ENCODE results near the gene KLLN.

KLLN gene

DNA sequence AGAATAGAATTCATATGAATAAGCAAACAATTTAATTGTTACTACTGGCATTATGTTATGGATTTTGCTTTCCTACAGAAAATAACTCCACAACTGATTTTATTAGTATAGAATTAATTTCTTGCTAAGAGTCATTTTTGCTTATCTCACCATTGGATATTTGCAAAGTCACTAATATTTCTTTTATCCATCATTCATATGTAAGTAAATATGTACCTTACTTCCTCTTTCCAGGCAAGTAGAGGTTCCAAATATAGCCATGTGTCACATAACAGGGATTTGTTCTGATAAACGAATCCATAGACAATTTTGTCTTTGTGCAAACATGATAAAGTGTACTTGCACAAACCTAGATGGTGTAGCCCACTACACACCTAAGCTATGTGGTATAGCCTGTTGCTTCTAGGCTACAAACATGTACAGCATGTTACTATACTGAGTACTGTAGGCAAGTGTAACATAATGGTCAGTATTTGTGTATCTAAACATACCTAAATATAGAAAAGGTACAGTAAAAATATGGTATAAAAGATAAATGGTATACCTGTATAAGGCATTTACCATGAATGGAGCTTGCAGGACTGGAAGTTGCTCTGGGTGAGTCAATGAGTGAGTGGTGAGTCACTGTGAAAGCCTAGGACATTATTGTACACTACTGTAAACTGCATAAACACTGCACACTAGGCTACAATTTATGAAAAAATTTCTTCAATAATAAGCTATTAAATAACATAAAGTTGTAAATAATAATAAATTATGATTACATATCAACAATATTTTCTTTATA is 18.3 kb downstream of the KLLN start:
- Histone ChIP-seq H3K27me3 (no peaks in the 10 kb centered on the region), H3K4me3 (ENCODE audit: low read depth, low read length) (no peak overlapping the region), H3K9me3 (no peaks in the 10 kb centered on the region), H3K36me3 (no peaks in the 10 kb centered on the region), H3K4me1 (no peaks in the 10 kb centered on the region)
- TF ChIP-seq, protein P1, sequence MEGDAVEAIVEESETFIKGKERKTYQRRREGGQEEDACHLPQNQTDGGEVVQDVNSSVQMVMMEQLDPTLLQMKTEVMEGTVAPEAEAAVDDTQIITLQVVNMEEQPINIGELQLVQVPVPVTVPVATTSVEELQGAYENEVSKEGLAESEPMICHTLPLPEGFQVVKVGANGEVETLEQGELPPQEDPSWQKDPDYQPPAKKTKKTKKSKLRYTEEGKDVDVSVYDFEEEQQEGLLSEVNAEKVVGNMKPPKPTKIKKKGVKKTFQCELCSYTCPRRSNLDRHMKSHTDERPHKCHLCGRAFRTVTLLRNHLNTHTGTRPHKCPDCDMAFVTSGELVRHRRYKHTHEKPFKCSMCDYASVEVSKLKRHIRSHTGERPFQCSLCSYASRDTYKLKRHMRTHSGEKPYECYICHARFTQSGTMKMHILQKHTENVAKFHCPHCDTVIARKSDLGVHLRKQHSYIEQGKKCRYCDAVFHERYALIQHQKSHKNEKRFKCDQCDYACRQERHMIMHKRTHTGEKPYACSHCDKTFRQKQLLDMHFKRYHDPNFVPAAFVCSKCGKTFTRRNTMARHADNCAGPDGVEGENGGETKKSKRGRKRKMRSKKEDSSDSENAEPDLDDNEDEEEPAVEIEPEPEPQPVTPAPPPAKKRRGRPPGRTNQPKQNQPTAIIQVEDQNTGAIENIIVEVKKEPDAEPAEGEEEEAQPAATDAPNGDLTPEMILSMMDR (IDR thresholded peaks at IDR 0.05; ENCODE audit: low read depth, low read length) = no peak
- no peak for DNase-seq

DNA sequence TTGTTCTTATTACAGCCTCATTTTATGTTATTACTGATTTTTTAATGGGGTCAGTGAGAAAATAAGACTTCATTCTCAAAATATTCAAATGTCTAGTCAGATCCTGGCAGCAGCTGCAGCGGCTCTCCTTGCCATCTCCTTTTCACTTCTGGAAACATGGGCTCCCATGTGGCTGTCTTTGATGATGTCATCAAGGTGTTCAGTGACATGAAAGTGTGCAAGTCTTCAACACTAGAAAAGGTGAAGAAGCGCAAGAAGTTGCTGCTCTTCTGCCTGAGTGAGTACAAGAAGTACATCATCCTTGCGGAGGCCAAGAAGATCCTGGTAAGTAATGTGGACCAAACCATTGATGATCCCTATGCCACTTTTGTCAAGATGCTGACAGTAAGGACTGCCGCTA is 19.6 kb downstream of the KLLN start:
- no peaks in the 10 kb centered on the region for H3K27me3 ChIP-seq
- no peaks in the 10 kb centered on the region for H3K36me3 ChIP-seq
- H3K4me1 ChIP-seq = no peaks in the 10 kb centered on the region
- H3K4me3 ChIP-seq (ENCODE audit: low read depth, low read length) = no peak overlapping the region
- no peak for DNase-seq
- TF ChIP-seq, protein P1 (IDR thresholded peaks at IDR 0.05; ENCODE audit: low read depth, low read length) = no peak
- no peaks in the 10 kb centered on the region for H3K9me3 ChIP-seq

DNA sequence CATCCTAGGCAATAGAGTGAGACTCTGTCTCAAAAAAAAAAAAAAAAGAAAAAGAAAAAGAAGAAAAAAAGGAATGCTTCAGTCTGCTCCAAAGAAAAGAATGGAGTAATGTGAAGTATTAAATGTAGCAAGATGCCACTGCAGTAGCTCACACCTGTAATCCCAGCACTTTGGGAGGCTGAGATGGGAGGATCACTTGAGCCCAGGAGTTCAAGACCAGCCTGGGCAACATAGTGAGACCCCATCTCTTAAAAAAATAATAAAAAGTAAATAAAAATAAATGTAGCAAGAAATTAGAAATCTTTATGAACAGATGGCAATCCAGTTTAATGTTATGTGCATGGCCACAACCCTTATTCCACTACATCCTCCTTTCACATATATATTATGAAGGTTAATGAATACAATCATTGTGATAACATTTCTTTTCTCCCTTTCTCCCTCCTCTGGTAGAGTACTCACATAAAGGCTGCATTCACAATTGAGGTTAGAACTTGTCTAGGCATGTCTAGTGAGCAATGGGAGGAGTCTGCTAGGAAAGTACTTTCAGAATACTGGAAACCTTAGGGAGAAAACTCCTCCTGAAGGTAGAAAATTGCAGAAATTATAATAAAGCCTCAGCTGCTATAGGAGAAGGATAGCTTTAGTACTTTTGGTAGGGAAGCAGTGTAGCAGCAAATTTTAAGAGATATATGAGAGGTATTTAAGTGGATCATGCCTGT is 20.4 kb downstream of the KLLN start:
- no peaks in the 10 kb centered on the region for H3K9me3 ChIP-seq
- DNase-seq = no peak
- TF ChIP-seq, protein P1 (IDR thresholded peaks at IDR 0.05; ENCODE audit: low read depth, low read length) = no peak
- no peaks in the 10 kb centered on the region for H3K27me3 ChIP-seq
- H3K36me3 ChIP-seq = no peaks in the 10 kb centered on the region
- no peak overlapping the region for H3K4me3 ChIP-seq (ENCODE audit: low read depth, low read length)
- no peaks in the 10 kb centered on the region for H3K4me1 ChIP-seq

DNA sequence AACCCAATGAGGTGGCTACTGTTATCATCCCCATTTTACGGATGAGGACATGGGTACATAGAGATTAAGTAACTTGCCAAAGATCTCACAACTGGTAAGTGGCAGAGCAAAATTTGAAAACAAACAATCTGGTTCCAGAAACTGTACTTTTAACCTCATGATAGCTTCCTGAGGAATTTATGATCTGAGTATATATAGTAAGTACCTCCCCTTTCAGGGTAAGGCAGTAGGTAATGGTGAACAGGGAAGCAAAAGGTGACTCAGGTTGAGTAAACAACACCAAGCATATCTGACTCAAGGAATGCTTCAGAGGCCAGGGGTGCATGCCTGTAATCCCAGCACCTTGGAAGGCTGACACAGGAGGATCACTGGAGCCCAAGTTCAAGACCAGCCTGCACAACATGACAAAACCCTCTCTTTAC is 21.1 kb downstream of the KLLN start:
- H3K9me3 ChIP-seq = no peaks in the 10 kb centered on the region
- no peak overlapping the region for H3K4me3 ChIP-seq (ENCODE audit: low read depth, low read length)
- H3K27me3 ChIP-seq = no peaks in the 10 kb centered on the region
- TF ChIP-seq, protein P1 (IDR thresholded peaks at IDR 0.05; ENCODE audit: low read depth, low read length) = no peak
- H3K36me3 ChIP-seq = no peaks in the 10 kb centered on the region
- no peak for DNase-seq
- H3K4me1 ChIP-seq = no peaks in the 10 kb centered on the region

DNA sequence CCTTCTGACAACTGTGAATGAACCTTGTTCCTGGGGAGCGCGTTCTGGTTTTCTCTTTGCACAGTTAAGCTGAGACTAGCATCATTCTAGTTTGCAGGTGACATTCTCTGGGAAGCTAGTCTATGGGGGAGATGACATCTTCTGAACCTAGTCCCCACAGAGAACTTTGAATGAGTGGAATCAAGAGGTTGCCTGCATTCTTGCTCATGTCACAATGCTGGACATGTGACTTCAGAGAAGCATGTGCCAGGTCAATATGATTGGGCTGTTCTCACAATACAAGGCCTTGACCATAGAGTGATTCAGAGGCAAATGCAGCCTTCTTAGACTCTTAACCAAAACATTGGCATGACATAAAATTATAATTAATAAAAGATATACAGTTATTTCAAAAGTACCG is 22.1 kb downstream of the KLLN start:
- Histone ChIP-seq H3K27me3 (no peaks in the 10 kb centered on the region), H3K4me1 (no peaks in the 10 kb centered on the region)
- TF ChIP-seq, protein P1 (IDR thresholded peaks at IDR 0.05; ENCODE audit: low read depth, low read length) = no peak

DNA sequence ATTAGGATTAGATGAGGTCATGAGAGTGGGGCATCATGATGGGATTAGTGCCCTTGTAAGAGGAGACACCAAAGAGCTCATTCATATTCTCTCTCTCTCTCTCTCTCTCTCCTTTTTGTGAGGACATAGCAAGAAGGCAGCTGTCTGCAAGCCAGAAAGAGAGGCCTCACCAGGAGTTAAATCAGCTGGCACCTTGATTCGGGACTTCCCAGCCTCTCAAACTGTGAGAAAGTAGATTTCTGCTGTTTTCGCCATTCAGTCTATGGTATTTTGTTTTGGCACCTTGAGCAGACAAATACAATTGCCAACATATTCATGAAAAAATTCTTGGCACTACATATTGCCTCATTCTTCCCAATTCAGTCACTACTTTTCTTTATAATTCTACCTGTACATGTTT is 24.7 kb downstream of the KLLN start:
- Histone ChIP-seq H3K36me3 (no peaks in the 10 kb centered on the region), H3K4me1 (no peaks in the 10 kb centered on the region), H3K4me3 (ENCODE audit: low read depth, low read length) (no peak overlapping the region), H3K9me3 (no peaks in the 10 kb centered on the region), H3K27me3 (no peaks in the 10 kb centered on the region)
- TF ChIP-seq, protein P1 (IDR thresholded peaks at IDR 0.05; ENCODE audit: low read depth, low read length) = no peak
- DNase-seq = no peak

More for the DNA sequence above, 22.1 kb downstream of the KLLN start:
- Histone ChIP-seq H3K9me3 (no peaks in the 10 kb centered on the region), H3K4me3 (ENCODE audit: low read depth, low read length) (no peak overlapping the region), H3K36me3 (no peaks in the 10 kb centered on the region)
- no peak for DNase-seq
